ENCODE data around the gene GPR135.
A peak's percentile ranks its signal among the peaks of the same experiment; 100 is the strongest.

GPR135 gene, protein sequence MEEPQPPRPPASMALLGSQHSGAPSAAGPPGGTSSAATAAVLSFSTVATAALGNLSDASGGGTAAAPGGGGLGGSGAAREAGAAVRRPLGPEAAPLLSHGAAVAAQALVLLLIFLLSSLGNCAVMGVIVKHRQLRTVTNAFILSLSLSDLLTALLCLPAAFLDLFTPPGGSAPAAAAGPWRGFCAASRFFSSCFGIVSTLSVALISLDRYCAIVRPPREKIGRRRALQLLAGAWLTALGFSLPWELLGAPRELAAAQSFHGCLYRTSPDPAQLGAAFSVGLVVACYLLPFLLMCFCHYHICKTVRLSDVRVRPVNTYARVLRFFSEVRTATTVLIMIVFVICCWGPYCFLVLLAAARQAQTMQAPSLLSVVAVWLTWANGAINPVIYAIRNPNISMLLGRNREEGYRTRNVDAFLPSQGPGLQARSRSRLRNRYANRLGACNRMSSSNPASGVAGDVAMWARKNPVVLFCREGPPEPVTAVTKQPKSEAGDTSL

GRCh38 chr14:59465316-59466135 is at the start of gene GPR135:
Gene GPR135, minus strand, starts transcription at chr14:59465380. Its CDS starts 154 bp downstream, at chr14:59465226.
- DNase-seq (ENCODE audit: low read depth in 2 of 2): peak; percentile 13 to 17

DNA sequence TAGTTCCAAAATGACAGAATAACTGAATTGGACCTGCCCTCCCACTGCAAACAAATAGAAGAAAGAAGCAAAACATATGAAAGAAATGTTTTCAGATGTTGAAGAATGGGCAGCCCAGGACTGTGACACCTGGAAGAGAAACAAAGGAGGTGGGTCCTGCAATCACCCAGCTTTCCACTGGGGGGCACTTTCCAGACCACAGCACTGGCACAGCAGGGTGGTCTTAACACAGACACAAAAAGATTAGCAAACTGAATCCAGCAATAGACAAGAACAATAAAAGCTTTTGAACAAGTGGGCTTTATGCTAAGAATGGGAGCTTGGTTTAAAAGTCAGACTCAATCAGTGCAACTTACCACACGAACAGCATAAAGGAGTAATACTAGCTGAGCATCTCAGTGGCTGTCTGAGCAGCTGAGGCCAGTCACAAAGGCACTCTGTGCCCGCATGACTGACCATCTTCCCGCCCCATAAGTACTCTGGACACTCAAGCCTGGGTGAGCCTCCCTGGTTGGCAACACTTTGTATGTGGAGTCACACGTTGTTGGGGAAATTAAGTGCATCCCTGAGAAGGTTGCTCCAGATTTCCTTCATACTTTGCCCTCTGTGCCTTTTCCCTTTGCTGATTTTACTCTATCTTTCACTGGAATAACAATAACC is 46.9 kb upstream of the GPR135 start:
- peak in 1 of 2 donors; percentile 1 for DNase-seq (ENCODE audit: low read depth in 2 of 2)

GRCh38 chr14:59510966-59511365 is 45.8 kb upstream of the GPR135 start:
- no peak for DNase-seq (ENCODE audit: low read depth in 2 of 2)

DNA sequence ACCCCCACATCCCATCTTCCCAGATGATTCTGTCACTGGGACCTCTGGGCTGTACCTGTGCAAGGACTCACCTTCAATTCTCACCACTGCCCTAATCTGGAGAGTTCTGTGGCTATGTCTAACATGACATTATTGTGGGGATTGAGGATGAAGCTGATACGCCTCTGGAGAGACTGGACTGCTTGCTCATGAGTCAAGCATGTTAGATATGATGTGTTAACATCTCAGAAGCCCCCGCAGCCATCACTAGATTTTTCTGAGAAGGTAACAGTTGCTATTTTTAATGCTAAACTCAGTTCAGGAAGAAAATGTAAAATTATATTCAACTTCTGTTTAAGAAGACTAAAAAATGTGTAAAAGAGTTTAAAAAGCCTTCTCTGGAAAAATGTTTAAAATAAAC is 44.8 kb upstream of the GPR135 start:
- DNase-seq (ENCODE audit: low read depth in 2 of 2): no peak

- no peak for DNase-seq (ENCODE audit: low read depth in 2 of 2)
Measured at GRCh38 chr14:59509101-59509500, 43.9 kb upstream of the GPR135 start.

DNA sequence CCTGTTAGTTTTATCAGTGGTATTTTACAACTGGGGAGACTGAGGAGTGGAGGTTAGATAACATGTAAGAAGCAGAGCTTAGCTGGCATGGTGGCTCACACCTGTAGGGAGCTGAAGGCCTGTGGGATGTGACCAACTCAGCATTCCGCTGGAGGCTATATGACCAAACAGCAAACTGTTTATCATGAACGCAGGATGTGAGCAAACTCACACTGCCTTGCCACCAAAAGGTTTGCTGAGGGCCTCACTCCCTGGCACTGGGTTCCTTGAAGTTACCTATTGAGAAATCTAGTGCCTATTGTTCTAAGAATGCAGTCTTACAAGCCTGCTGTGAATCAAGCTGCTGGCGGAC is 42.5 kb upstream of the GPR135 start:
- DNase-seq (ENCODE audit: low read depth in 2 of 2): no peak

DNA sequence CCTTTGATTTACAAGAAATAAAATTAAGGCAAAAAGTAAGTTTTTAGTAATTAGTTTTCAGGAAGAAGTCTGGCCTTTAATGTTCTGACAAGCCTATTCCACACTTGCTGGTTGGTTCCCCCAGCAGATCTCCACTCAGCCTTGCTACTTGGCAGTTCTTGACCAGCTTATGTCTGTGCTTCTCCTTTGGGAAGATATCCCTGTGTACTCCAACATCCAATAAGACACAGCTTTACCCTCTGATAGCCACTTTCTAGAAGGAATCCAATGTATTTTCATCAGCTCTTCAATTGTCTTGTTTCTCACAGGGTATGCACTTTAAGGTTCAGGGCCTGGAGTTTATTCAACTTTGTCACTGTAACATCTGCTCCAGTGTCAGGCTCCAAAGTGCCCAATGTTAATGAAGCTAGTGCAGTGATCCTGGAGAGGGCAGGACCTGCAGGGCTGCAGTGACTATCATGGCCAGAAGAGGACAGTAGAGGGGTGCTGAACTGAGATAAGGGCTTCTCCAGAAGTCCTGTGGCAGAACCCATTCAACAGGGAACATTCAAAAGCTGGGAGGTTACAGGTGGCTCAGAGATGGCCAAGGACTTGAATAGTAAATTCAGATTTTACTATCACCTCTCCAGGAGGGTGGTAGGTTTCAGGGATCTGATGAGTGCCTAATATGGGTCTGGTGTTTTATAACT is 42.0 kb upstream of the GPR135 start:
- DNase-seq (ENCODE audit: low read depth in 2 of 2): peak; percentile 12 to 29

- no peak for DNase-seq (ENCODE audit: low read depth in 2 of 2)
Measured at GRCh38 chr14:59503256-59503655, 38.1 kb upstream of the GPR135 start.

DNA sequence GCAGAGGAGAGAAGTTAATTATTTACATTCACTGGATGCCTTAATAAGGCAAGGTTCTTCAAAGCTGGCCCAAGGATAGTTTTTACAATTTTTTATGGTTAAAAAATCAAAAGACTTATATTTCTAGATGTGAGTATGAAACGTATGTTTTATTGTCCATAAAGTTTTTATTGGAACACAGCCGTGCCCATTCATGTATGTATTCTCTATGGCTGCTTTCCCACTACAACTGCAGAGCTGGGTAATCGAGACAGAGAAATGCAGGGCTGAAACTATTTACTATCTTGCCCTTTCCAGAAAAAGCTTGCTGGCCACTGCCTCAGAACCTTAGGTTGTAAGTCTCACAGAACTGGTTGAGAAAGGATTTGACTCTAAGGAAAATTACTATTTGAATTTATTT is 35.6 kb upstream of the GPR135 start:
- no peak for DNase-seq (ENCODE audit: low read depth in 2 of 2)

DNA sequence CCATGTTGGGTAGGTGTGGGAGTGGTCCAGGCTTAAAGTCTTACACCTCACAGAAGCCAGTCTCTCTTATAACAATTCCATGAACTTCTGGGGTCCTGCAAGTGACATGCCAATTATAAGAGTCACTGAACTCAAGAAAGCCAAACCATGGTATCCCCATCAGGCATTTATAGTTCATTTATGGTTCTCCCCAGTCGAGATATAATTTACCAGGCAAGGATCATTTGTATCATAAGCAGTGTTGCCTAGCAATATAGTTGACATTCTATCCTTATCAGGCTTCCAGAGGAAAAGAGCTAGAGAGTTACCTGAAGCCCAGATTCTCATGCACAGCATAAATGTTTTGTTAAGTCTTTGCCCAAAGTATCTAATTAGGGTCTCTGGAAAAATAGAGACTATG is 27.2 kb upstream of the GPR135 start:
- no peak for DNase-seq (ENCODE audit: low read depth in 2 of 2)

DNA sequence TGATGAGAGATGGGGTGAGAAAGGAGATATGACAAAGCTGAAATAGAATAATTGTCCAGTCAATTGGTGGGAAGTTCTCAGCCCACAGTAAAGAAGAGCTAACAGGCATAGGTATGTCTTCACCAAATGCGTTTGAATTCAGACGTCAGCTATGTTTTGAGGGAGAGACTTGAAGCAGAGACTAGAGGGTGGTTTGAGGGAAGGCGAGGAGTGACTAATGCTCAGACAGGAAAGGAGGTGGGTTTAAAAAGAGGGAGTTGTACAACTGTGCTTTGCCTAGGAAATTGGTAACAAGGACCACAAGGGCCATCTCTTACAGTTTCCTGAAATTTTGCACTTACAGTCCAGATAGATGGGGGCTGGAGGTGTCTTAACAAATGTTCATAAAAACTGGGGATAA is 25.6 kb upstream of the GPR135 start:
- DNase-seq (ENCODE audit: low read depth in 2 of 2): no peak

- no peak for DNase-seq (ENCODE audit: low read depth in 2 of 2)
Measured at GRCh38 chr14:59484639-59485175, 19.5 kb upstream of the GPR135 start.

DNA sequence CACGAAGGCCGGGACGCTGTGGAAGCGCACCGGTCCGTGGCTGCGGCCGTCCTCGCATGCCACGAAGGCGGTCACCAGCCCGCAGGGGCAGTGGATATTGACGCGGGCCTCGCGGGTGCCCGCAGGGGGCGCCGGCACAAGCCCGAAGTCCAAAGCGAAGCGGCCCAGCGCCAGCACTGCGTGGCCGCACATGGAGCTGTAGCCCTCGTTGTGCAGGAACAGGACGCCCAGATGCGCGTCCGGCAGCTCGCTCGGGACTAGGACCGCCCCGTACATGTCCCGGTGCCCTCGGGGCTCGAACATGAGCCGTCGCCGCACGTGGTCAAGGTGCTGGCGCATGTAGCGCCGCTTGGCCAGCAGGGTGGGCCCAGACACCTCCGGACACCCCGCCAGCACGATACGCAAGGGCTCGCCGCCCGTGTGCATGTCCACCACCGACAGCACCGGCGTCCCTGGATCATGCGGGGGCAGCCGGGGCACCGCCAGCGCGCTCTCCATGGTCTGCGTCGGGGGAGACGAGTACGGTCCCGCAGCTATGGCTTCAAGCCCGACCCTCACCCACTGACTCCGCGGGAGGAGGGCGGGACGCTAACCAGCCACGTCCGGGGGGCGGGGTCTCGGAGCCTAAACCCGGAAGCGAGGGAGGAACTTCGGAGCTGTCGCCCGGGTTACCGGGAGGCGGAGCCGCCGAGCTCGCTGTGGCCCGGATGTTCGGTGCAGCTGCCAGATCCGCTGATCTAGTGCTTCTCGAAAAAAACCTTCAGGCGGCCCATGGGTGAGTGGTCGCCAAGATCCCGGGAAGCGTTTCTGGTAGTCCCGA is 18.8 kb upstream of the GPR135 start, which contains the start of the genes JKAMP and L3HYPDH:
Gene JKAMP, plus strand, starts transcription at position 699 of the 820 bp plus-strand sequence. Its CDS starts 73 bp downstream, at position 772.
Gene L3HYPDH, minus strand, starts transcription at position 590 of the 820 bp plus-strand sequence. Its CDS starts 92 bp downstream, at position 498.
- DNase-seq (ENCODE audit: low read depth in 2 of 2): peak; percentile 97 to 98

DNA sequence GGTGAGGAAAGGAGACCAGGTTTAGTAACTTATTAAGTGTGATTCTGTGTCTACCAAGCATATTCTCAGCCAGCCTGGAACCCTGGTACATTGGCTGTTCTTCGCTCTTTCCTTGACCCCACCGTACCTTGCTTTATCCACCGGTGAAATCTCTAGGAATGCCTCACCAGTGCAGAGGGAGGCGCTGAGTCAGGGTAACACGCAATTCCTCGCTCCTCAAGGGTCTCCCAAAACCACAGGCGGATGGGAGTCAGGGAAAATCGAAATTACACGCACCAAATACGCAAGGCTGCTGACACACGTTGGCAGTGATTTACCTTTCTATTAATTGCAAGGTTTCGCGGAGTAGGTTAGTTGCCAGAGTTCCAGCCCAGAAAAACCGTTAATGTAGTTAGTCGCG is 18.2 kb upstream of the GPR135 start:
- no peak for DNase-seq (ENCODE audit: low read depth in 2 of 2)

- DNase-seq (ENCODE audit: low read depth in 2 of 2): no peak
Measured at GRCh38 chr14:59482541-59483331, 17.6 kb upstream of the GPR135 start.

DNA sequence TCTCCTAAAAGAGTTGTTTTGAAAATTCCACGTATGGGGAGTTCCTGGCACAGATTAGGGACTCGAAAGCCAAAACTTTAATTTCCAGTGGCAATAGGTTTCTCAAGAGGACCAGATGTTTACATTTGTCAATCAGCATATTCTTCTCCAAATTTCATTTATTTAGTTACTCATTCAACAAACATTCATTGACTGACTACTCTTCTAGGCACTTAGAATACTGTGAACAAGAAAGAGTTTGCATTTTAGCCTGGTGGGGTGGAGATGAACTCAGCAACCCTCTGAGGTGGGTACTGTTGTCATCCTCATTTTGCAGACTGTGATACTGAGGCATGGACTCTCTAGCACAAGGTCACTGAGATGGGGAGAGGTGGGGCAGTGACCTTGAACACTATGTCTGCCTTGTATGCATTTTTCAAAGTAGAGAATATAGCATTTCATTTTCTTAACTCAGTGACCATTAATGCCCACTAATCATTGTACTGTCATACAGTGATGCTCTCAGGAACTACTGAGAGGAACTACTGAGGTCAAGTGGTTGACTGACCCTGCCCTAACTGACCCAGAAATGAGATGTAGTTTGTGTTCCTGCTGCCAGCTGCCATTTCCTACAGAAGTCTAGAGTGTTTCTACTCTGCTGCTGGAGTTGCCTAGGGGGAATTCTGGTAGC is 16.8 kb upstream of the GPR135 start:
- no peak for DNase-seq (ENCODE audit: low read depth in 2 of 2)

DNA sequence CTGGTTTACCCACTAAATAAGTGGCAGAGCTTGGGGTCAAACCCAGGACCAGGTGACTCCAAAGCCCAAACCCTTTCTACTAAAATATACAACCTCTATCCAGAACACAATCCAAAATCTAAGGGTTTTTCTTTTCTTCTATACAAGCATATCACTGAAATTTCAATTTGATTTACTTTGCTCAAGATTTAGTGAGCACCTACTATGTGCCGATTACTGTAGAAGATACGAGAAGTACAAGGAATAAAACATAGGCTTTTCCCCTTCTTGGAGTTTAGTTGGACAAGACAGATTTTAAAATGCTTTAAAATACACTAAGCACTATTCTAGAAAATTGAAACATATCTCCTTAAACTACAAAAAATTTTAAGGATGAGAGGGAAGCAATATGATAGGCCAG is 16.2 kb upstream of the GPR135 start:
- no peak for DNase-seq (ENCODE audit: low read depth in 2 of 2)

DNA sequence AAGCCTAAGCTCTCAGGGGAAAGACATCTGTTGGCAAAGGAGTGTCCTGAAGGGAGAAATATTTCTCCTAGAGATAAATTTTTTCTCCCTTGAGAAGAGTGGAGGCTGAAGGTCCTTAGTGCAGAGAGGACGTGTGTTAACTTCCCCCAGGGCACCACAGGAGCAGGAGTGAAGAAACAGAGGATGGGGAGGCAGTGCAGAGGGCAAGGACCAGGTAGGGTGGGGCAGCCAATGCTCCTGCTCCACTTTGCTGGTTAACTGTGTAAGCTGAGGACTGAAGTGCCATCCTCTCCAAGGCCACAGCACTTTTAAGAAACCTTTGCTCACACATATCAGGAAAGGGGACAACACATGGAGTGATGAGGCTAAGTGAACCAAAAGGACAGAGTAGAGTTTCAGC is 15.0 kb upstream of the GPR135 start:
- DNase-seq (ENCODE audit: low read depth in 2 of 2): no peak

GRCh38 chr14:59478540-59478939 is 13.4 kb upstream of the GPR135 start:
- no peak for DNase-seq (ENCODE audit: low read depth in 2 of 2)

All from stimulated activated CD8-positive, alpha-beta memory T cell treated with anti-CD3 and anti-CD28 coated beads, Interleukin-2, amount 100 ng/mL, for 48 hours (primary cell).